Trophoblast cell (in vitro differentiated cells and primary cell): Measurements from ENCODE around the gene SERPINE3.

ENCODE experiments used
- DNase-seq, 2 donors: peaks; one replicate each; pipeline ENCODE4 v3.0.0-alpha.2; 2016
- H2AFZ ChIP-seq: 2 replicates; pipeline ENCODE4 v1.6.1; 2013; ENCODE audit warnings: low read length, moderate library complexity, mild to moderate bottlenecking; ENCODE audit not compliant: insufficient read depth, poor library complexity
- H2AK5ac ChIP-seq: 2 replicates; pipeline ENCODE4 v1.6.1; 2013; ENCODE audit warnings: mild to moderate bottlenecking, low read length
- H2BK120ac ChIP-seq: 2 replicates; pipeline ENCODE4 v1.6.1; 2013; ENCODE audit warnings: low read length, mild to moderate bottlenecking, moderate library complexity; ENCODE audit not compliant: insufficient read depth, poor library complexity
- H2BK12ac ChIP-seq: 2 replicates; pipeline ENCODE4 v1.6.1; 2013; ENCODE audit warnings: mild to moderate bottlenecking, low read length, moderate library complexity
- H2BK5ac ChIP-seq: 2 replicates; pipeline ENCODE4 v1.6.1; 2013; ENCODE audit warnings: low read length, low read depth, moderate library complexity, mild to moderate bottlenecking; ENCODE audit not compliant: poor library complexity
- H3K14ac ChIP-seq: 2 replicates; pipeline ENCODE4 v1.6.1; 2013; ENCODE audit warnings: mild to moderate bottlenecking, low read length
- H3K18ac ChIP-seq: 2 replicates; pipeline ENCODE4 v1.6.1; 2013; ENCODE audit warnings: mild to moderate bottlenecking, low read length
- H3K23ac ChIP-seq: 2 replicates; pipeline ENCODE4 v1.6.1; 2013; ENCODE audit warnings: low read length
- H3K27ac ChIP-seq: 2 replicates; pipeline ENCODE4 v1.5.1; 2013; ENCODE audit warnings: low read depth, mild to moderate bottlenecking, inconsistent platforms, low read length, moderate library complexity
- H3K27me3 ChIP-seq: 2 replicates; pipeline ENCODE4 v1.6.1; 2013; ENCODE audit warnings: inconsistent platforms, mild to moderate bottlenecking, low read length, moderate library complexity; ENCODE audit not compliant: insufficient read depth
- H3K36me3 ChIP-seq, 2 experiments: 1 replicate in 1 of 2; 2 replicates in 1 of 2; pipeline ENCODE4 v1.6.1; 2013; ENCODE audit warnings: low read length in 2 of 2, mild to moderate bottlenecking in 2 of 2, moderate library complexity in 1 of 2; ENCODE audit not compliant: insufficient read depth in 2 of 2, control insufficient read depth in 1 of 2
- H3K4ac ChIP-seq: 2 replicates; pipeline ENCODE4 v1.6.1; 2013; ENCODE audit warnings: low read depth, mild to moderate bottlenecking, low read length, moderate library complexity
- H3K4me1 ChIP-seq, 2 experiments: 1 replicate in 1 of 2; 2 replicates in 1 of 2; pipeline ENCODE4 v1.6.1; 2013; ENCODE audit warnings: low read length in 2 of 2, mild to moderate bottlenecking in 2 of 2, moderate library complexity in 1 of 2; ENCODE audit not compliant: insufficient read depth in 2 of 2, control insufficient read depth in 1 of 2
- H3K4me2 ChIP-seq: 2 replicates; pipeline ENCODE4 v1.6.1; 2013; ENCODE audit warnings: inconsistent platforms, mild to moderate bottlenecking, low read length, moderate library complexity
- H3K4me3 ChIP-seq: 2 replicates; pipeline ENCODE4 v1.5.1; 2013; ENCODE audit warnings: mild to moderate bottlenecking, low read depth, low read length, inconsistent platforms
- H3K79me1 ChIP-seq: one replicate; pipeline ENCODE4 v1.6.1; 2013; ENCODE audit warnings: low read length
- H3K79me2 ChIP-seq: 2 replicates; pipeline ENCODE4 v1.6.1; 2013; ENCODE audit warnings: low read length, mild to moderate bottlenecking; ENCODE audit not compliant: control insufficient read depth, insufficient read depth, poor library complexity
- H3K9ac ChIP-seq: 2 replicates; pipeline ENCODE4 v1.6.1; 2013; ENCODE audit warnings: mild to moderate bottlenecking, low read length
- H3K9me3 ChIP-seq: 2 replicates; pipeline ENCODE4 v1.6.1; 2013; ENCODE audit warnings: low read depth, mild to moderate bottlenecking, control low read depth, inconsistent platforms, low read length; ENCODE audit not compliant: insufficient read depth
- H4K12ac ChIP-seq: 2 replicates; pipeline ENCODE4 v1.6.1; 2013; ENCODE audit warnings: low read depth, mild to moderate bottlenecking, low read length, moderate library complexity
- H4K8ac ChIP-seq: 2 replicates; pipeline ENCODE4 v1.6.1; 2013; ENCODE audit warnings: low read depth, mild to moderate bottlenecking, low read length, moderate library complexity
- H4K91ac ChIP-seq: one replicate; pipeline ENCODE4 v1.6.1; 2013; ENCODE audit warnings: low read depth, mild to moderate bottlenecking, low read length, moderate library complexity
- WGBS: extraction: QIAGEN DNeasy Blood & Tissue Kit; methylation state at CpG from one replicate; pipeline ENCODE4 v1.1.7; 2013; ENCODE audit warnings: missing lambda C conversion rate; ENCODE audit not compliant: insufficient read length, insufficient coverage; ENCODE audit errors: extremely low coverage; 5-methylcytosine and 5-hydroxymethylcytosine counted together

Gene SERPINE3

DNA sequence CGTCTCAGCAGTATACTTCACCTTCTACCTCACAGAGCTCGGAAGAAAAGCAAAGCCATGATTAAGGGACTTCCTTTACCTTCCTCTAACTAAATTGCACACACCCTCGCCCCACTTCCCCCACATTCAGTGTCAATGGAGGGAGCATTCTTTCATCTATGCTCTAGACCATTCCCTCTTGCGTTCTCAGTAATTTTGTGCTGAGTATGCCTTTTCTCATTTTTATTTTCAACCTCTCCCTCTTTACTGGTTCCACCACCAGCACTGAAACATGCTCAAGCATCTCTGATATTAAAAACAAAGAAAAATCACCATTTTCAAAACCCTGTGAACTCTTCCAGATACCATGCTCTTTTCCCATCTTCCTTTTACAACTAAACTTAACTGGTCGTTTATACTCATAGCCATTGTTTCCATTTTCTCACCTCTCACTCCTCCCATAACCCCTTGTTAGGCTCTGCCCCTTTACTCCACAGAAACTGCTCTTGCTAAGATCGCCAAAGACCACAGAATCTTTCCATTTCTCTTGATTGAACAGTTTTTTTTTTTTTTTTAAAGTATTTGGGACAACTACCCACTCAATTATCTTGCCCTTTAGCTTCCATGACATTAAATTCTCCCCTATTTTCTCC, 32.4 kb downstream of the SERPINE3 start:
- H4K12ac ChIP-seq, result no peak overlapping the region

DNA sequence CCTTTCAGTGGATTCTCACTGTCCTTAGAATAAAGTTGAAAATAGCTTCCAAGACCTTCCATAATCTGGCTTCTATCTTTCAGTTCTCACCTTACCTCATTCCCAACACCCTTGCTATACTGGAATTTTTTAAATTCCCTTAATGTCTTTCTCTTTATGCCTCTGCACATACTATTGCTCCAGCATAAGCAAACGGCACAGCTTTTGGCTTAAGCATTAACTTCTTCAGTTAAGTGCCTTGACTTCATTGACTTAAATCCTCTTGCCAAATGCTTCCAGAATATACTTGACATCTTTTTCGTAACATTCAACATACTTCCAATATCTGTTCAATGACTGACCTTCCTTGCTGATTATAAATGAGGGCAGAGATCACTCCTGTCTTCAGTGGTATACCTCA, 34.0 kb downstream of the SERPINE3 start:
- H3K4me1 ChIP-seq, result peaks cover 0 to 3% of the 10 kb centered on the region in 2 experiments
- H3K4ac ChIP-seq, result no peak overlapping the region
- no peak overlapping the region for H3K4me2 ChIP-seq
- H3K18ac ChIP-seq, result no peak overlapping the region
- WGBS, result no CpG with 5 or more reads among the region's 2 CpGs
- no peaks in the 10 kb centered on the region for H3K9me3 ChIP-seq
- peaks cover 9 to 26% of the 10 kb centered on the region in 2 experiments for H3K36me3 ChIP-seq
- H4K12ac ChIP-seq, result no peak overlapping the region
- peak; percentile 28 to 89 for DNase-seq
- H4K91ac ChIP-seq, result no peak overlapping the region
- no peak overlapping the region for H3K14ac ChIP-seq
- no peak overlapping the region for H3K23ac ChIP-seq
- no peak overlapping the region for H3K4me3 ChIP-seq
- no peak overlapping the region for H2AK5ac ChIP-seq
- H2BK120ac ChIP-seq, result no peak overlapping the region
- no peaks in the 10 kb centered on the region for H3K27me3 ChIP-seq
- no peak overlapping the region for H2AFZ ChIP-seq
- no peak overlapping the region for H3K9ac ChIP-seq
- H3K79me2 ChIP-seq, result no peaks in the 10 kb centered on the region
- no peak overlapping the region for H2BK5ac ChIP-seq
- no peak overlapping the region for H2BK12ac ChIP-seq
- H3K79me1 ChIP-seq, result no peaks in the 10 kb centered on the region
- H4K8ac ChIP-seq, result no peak overlapping the region
- H3K27ac ChIP-seq, result no peak overlapping the region

More for the DNA sequence above, 32.4 kb downstream of the SERPINE3 start:
- no peak overlapping the region for H3K18ac ChIP-seq
- H3K9me3 ChIP-seq, result no peaks in the 10 kb centered on the region
- no peak overlapping the region for H2AFZ ChIP-seq
- no peak overlapping the region for H3K4me3 ChIP-seq
- 100% methylated on average over 1 of the region's 6 CpGs for WGBS
- no peak overlapping the region for H2BK5ac ChIP-seq
- no peak overlapping the region for H3K4ac ChIP-seq
- H3K27me3 ChIP-seq, result no peaks in the 10 kb centered on the region
- no peak overlapping the region for H2BK120ac ChIP-seq
- no peak overlapping the region for H3K9ac ChIP-seq
- H3K4me1 ChIP-seq, result peaks cover 0 to 3% of the 10 kb centered on the region in 2 experiments
- no peak overlapping the region for H4K8ac ChIP-seq
- no peak overlapping the region for H2AK5ac ChIP-seq
- no peak overlapping the region for H3K4me2 ChIP-seq
- no peak overlapping the region for H3K23ac ChIP-seq
- no peak overlapping the region for H4K91ac ChIP-seq
- DNase-seq, result no peak
- H3K27ac ChIP-seq, result no peak overlapping the region
- H3K79me2 ChIP-seq, result no peaks in the 10 kb centered on the region
- peaks cover 9 to 28% of the 10 kb centered on the region in 2 experiments for H3K36me3 ChIP-seq
- no peaks in the 10 kb centered on the region for H3K79me1 ChIP-seq
- peak overlapping the region; percentile 31 for H2BK12ac ChIP-seq
- no peak overlapping the region for H3K14ac ChIP-seq

DNA sequence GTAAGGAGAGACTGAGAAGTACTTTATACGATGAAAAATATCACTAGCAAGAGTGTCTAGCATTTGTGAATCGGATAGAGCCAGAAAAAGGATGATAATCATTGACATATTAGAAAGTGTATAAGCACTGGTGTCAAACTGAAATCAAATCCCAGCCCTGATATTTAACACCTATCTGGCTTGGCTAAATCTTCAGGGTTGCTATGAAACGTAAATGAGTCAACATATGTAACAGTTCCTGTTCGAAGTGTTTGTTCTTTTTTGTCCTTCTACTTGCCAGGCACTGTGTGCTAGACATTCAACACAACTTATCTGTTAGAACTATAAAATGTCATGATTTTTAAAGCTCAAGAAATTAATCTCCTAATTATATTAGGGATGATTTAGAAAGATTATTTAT, 40.8 kb downstream of the SERPINE3 start:
- Histone ChIP-seq H2BK120ac (no peak overlapping the region), H3K9ac (no peak overlapping the region), H4K8ac (no peak overlapping the region), H3K27ac (no peak overlapping the region), H3K36me3 (peaks cover 4 to 6% of the 10 kb centered on the region in 2 experiments), H3K9me3 (no peaks in the 10 kb centered on the region), H3K4me2 (no peak overlapping the region), H3K4ac (no peak overlapping the region), H3K18ac (no peak overlapping the region), H3K79me1 (no peaks in the 10 kb centered on the region), H3K4me1 (no peaks in the 10 kb centered on the region), H3K4me3 (no peak overlapping the region), H3K23ac (no peak overlapping the region), H2AFZ (no peak overlapping the region), H2BK12ac (no peak overlapping the region), H2BK5ac (no peak overlapping the region), H3K14ac (no peak overlapping the region), H4K91ac (no peak overlapping the region), H3K27me3 (no peaks in the 10 kb centered on the region), H3K79me2 (no peaks in the 10 kb centered on the region), H2AK5ac (no peak overlapping the region), H4K12ac (no peak overlapping the region)
- DNase-seq, result no peak
- no CpG with 5 or more reads among the region's 4 CpGs for WGBS

DNA sequence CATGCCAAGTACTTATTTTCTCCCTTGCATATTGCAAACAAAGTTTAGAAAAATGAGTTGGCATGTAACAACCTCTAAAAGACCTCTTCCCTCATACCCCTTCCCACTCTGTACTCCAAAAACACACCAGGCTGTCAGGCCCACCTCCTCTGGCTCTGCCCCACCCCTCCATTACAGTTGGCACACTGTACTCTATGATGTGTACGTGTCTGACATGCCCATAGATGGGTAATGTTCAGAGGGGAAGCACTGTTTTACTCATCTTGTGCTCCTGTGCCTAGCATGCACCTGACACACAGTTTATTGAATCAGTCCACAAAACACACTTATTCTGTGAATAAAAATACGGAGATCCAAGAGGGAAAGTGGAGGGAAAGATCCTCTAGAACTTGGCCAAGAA, 45.6 kb downstream of the SERPINE3 start:
- Histone ChIP-seq H4K8ac (no peak overlapping the region), H3K14ac (no peak overlapping the region), H3K79me1 (no peaks in the 10 kb centered on the region), H2AK5ac (no peak overlapping the region), H3K9me3 (no peaks in the 10 kb centered on the region), H3K79me2 (no peaks in the 10 kb centered on the region), H3K27ac (no peak overlapping the region), H3K4me1 (no peaks in the 10 kb centered on the region), H2AFZ (no peak overlapping the region), H4K12ac (no peak overlapping the region), H2BK12ac (no peak overlapping the region), H3K4ac (no peak overlapping the region), H3K36me3 (peaks cover 2 to 6% of the 10 kb centered on the region in 2 experiments), H3K18ac (no peak overlapping the region), H3K23ac (no peak overlapping the region), H3K4me3 (no peak overlapping the region), H3K27me3 (no peaks in the 10 kb centered on the region), H2BK5ac (no peak overlapping the region), H2BK120ac (no peak overlapping the region), H4K91ac (no peak overlapping the region), H3K9ac (no peak overlapping the region), H3K4me2 (no peak overlapping the region)
- no CpG with 5 or more reads among the region's 2 CpGs for WGBS
- DNase-seq, result no peak
